ENCODE measurements around the gene CAMK1D.

DNA sequence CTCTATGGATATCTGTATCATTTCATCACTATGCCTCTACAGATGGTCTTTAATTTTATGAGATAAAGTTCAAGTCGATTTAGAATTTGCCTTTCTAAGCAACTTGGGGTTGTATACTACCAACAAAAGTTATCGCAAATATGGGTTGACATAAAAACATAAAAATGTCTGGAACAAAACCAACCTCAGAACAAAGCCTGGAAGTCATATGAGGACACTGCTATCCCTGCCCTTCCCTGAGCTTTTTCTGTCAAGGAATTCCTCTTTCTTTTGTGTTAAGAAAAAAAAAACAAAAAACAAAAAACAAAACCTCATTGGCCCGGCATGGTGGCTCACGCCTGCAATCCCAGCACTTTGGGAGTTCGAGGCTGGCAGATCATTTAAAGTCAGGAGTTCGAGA lies 319.3 kb downstream of the CAMK1D start:
- no peak for TF ChIP-seq CTCF (conservative IDR thresholded peaks at IDR 0.05; ENCODE audit: low read length)
- no peak for TF ChIP-seq EZH2phosphoT487 (IDR thresholded peaks at IDR 0.05; ENCODE audit: borderline replicate concordance, low read depth, low read length)

All from OCI-LY7 (cell line).